Measurements from ENCODE around the gene SIGLEC7.

GRCh38 chr19:51098365-51099046 lies 43.6 kb upstream of the SIGLEC7 start:
- no peak for TF ChIP-seq POLR2A (IDR thresholded peaks at IDR 0.05; ENCODE audit: low read depth)
- no peak for TF ChIP-seq EP300 (IDR thresholded peaks at IDR 0.05)
- TF ChIP-seq, protein P1, sequence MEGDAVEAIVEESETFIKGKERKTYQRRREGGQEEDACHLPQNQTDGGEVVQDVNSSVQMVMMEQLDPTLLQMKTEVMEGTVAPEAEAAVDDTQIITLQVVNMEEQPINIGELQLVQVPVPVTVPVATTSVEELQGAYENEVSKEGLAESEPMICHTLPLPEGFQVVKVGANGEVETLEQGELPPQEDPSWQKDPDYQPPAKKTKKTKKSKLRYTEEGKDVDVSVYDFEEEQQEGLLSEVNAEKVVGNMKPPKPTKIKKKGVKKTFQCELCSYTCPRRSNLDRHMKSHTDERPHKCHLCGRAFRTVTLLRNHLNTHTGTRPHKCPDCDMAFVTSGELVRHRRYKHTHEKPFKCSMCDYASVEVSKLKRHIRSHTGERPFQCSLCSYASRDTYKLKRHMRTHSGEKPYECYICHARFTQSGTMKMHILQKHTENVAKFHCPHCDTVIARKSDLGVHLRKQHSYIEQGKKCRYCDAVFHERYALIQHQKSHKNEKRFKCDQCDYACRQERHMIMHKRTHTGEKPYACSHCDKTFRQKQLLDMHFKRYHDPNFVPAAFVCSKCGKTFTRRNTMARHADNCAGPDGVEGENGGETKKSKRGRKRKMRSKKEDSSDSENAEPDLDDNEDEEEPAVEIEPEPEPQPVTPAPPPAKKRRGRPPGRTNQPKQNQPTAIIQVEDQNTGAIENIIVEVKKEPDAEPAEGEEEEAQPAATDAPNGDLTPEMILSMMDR (IDR thresholded peaks at IDR 0.05) = peak in 1 of 3 experiments; percentile 32

Measured in esophagus muscularis mucosa (tissue), 4 donors.